HG02798 (cell line): Measurements from ENCODE around the gene PRR20G.

Experiments
- ATAC-seq: cut with Tn5 transposase; IDR thresholded peaks from one replicate; pipeline ENCODE4 v1.9.1; 2021; ENCODE audit warnings: mild to moderate bottlenecking; ENCODE audit not compliant: unreplicated experiment, poor library complexity

PRR20G gene

GRCh38 chr3:127237835-127238234 lies 50.0 kb downstream of the PRR20G start:
- ATAC-seq = no peak

- no peak for ATAC-seq
These were observed 52.1 kb downstream of the PRR20G start for GRCh38 chr3:127235706-127236105.

GRCh38 chr3:127234778-127235177 lies 53.1 kb downstream of the PRR20G start:
- no peak for ATAC-seq
